Central memory CD8-positive, alpha-beta T cell (primary cell): ENCODE results near the gene AURKAIP1.

Experiments
- ATAC-seq: fragments of 150-1000 bp; cut with Tn5 transposase; replicated peaks from 2 replicates; pipeline ENCODE4 v1.10.0; 2022; ENCODE audit warnings: mild to moderate bottlenecking, moderate FRiP score, moderate number of reproducible peaks; ENCODE audit not compliant: poor library complexity, severe bottlenecking; ENCODE audit errors: extremely low read depth
- DNase-seq, 2 donors: peaks; one replicate each; pipeline ENCODE4 v3.0.0; 2021; ENCODE audit warnings: low spot score in 2 of 2
- H3K27ac Mint-ChIP-seq: one replicate; pipeline ENCODE4 v1.8.0; 2022; ENCODE audit warnings: low read depth, mild to moderate bottlenecking, moderate library complexity, mixed read lengths
- H3K27me3 Mint-ChIP-seq: one replicate; pipeline ENCODE4 v1.8.0; 2022; ENCODE audit warnings: mixed read lengths
- H3K36me3 Mint-ChIP-seq: one replicate; pipeline ENCODE4 v1.8.0; 2022; ENCODE audit warnings: mild to moderate bottlenecking, moderate library complexity, mixed read lengths; ENCODE audit not compliant: insufficient read depth
- H3K4me1 Mint-ChIP-seq: one replicate; pipeline ENCODE4 v1.8.0; 2022; ENCODE audit warnings: mixed read lengths
- H3K4me3 Mint-ChIP-seq: one replicate; pipeline ENCODE4 v1.8.0; 2022; ENCODE audit warnings: mild to moderate bottlenecking, moderate library complexity, mixed read lengths
- H3K9me3 Mint-ChIP-seq: one replicate; pipeline ENCODE4 v1.8.0; 2022; ENCODE audit warnings: mixed read lengths

AURKAIP1 gene

DNA sequence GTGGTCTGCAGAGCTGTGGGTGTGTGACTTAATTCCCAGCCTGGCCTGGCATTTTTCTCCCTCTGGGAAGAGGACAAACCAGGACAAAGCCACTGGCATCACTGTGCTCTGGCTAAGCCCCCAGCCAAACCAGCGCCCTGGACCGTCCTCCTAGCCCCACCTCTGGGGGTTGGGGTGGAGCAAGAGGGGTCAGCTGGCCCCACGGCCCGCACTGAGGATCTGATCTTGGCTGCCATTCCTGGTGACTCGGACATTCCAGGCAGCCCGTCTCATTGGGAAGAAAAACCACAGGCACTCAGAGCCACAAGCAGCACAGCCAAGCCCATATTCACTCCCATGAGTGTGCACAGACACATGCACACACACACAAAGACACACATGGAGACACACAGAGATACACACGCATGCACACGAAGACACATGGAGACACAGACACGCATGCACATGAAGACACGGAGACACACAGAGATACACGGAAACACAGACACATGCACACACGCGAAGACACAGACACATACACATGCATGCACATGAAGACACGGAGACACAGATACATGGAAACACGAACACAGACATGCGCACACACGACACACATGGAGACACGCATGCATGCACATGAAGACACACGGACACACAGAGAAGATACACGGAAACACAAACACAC is 14.4 kb downstream of the AURKAIP1 start:
- Mint-ChIP-seq H3K4me1 (peaks cover 10% of the 10 kb centered on the region), H3K9me3 (no peaks in the 10 kb centered on the region), H3K27me3 (peaks cover 37% of the 10 kb centered on the region), H3K4me3 (no peak overlapping the region), H3K27ac (no peak overlapping the region), H3K36me3 (no peaks in the 10 kb centered on the region)
- DNase-seq (no peak), ATAC-seq (no peak)

DNA sequence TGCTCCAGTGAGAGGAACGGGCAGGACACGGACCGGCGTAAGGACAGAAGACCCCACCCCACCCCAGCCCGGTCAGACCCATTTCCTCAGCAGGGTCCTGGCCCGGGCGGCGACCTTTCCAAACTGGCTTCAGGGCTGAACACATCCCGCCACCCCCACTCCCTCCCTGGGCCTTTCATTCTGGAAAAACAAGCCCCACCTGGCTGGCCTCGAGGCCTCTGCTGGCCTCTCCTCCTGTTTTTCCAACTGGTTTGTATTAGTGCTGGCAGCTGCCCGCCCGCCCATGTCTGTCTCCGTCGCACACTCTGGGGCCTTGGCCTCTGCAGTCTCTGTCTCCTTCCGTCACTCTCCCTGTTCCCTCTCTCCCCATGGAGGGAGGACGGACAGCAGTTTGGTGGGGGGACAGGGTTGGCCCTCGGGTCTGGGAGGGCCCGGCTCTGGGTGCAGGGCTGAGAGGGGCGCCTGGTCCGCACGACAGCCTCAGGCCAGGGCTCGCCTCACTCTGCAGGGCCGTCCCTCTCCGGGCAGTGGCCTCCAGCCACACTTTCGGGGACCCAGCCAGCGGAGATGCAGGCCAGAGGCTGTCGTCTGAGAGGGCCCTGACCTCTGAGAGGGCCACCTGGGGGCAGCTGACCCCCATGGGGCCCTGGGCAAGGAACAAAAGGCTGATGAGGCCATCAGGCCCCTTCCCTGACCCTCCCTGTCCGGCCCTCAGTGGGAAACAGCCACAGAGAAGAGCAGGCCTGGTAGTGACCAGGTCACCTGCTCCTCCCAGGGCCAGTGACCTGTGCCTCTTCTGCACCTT is 15.1 kb downstream of the AURKAIP1 start:
- peaks cover 10% of the 10 kb centered on the region for H3K4me1 Mint-ChIP-seq
- no peak overlapping the region for H3K27ac Mint-ChIP-seq
- no peak for ATAC-seq
- no peaks in the 10 kb centered on the region for H3K36me3 Mint-ChIP-seq
- no peak overlapping the region for H3K4me3 Mint-ChIP-seq
- H3K27me3 Mint-ChIP-seq, result peaks cover 37% of the 10 kb centered on the region
- no peak for DNase-seq
- no peaks in the 10 kb centered on the region for H3K9me3 Mint-ChIP-seq

DNA sequence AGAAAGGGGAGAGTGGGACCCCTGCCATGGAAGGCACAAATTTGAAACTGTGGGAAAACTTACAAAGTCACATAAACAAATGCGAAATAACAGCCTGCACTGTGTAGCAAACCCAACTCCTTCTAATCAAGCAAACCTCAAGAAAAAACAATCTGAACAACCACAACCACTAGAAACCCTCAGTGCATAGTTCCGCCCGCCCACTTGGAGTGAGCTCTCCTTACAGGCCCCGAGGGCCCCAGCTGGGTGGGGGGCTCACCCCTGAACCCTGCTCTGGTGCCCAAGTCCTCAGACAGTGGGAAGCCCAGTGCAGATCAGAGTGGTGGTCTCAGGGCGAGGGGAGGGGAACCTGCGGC is 15.7 kb downstream of the AURKAIP1 start:
- Mint-ChIP-seq H3K4me1 (peaks cover 10% of the 10 kb centered on the region), H3K9me3 (no peaks in the 10 kb centered on the region), H3K27me3 (peaks cover 37% of the 10 kb centered on the region), H3K4me3 (no peak overlapping the region), H3K27ac (no peak overlapping the region), H3K36me3 (no peaks in the 10 kb centered on the region)
- ATAC-seq (no peak), DNase-seq (no peak)

DNA sequence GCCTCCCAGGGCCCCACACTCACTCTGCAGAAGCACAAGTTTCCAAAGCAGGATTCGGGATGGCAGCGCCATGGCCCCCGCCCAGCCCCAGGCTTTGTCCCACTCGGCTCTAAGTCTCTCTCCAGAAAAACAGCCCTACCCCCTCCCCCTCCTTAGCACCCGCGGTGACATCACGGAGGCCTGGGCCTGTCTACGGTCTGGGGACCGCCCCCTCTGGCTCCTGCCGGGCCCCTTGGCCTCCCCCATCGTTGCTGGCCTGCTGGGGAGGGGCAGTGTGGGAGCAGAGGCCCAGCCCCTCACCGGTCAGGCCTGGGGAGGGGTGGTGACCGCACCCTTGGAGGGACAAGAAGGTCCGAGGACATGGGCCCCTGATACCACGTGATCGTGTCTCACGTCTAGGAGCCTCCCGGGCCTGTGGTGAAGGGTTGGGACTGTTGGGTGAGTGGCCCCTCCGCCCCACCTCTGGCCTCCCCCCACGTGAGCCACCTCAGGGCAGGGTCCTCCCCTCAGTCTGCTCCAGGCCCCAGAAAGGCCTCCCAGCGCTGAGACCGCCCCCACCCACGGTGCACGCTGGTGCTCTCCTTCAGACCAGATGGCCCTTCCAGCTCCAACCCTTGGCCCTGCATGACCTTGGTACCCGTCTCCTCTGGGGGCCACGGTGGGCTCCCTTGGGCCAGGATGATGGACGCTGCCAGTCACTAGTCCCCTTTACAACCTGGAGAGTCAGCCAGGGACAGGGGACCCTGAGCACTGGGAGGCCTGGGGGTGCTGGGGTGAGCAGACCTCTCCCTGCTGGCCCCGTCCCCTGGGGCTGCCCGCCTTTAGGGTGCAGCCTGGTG is 16.4 kb downstream of the AURKAIP1 start, which contains the start of gene MXRA8:
MXRA8 (minus strand) TSS at position 123 of the 839 bp plus-strand sequence; CDS start at position 72, 51 bp downstream.
- no peaks in the 10 kb centered on the region for H3K36me3 Mint-ChIP-seq
- H3K27ac Mint-ChIP-seq, result no peak within 1 kb of the TSS
- peaks cover 10% of the 10 kb centered on the region for H3K4me1 Mint-ChIP-seq
- ATAC-seq (no peak), DNase-seq (no peak)
- H3K27me3 Mint-ChIP-seq, result peaks cover 37% of the 10 kb centered on the region
- no peak within 1 kb of the TSS for H3K4me3 Mint-ChIP-seq
- no peaks in the 10 kb centered on the region for H3K9me3 Mint-ChIP-seq

DNA sequence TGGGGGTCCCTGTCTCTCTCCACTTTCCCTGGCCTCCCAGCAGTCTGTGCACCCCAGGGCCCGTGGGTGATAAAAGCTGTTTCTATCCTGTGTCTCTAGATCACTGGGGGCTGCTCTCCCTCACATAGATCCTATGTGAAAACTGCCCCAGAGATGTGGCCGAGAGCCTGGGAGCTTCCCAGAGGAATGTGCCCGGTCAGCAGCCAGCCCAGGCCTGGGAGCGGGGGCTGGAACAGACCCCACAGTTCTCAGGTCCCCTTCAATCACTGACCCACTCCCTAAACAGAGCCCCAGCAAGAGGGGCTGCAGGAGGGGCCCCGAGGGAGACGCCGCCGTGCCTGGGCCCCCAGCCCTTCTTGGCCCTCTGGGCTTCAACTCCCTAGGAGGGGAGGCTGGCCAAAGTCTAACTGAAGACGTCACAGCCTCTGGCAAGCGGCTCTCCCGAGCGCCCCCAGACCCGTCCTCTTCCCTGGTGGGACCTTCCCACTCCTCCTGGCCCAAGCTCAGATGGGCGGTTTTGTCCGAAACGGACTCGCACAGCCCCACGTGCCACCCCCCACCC is 17.1 kb downstream of the AURKAIP1 start:
- Mint-ChIP-seq H3K27ac (no peak overlapping the region), H3K36me3 (no peaks in the 10 kb centered on the region), H3K9me3 (no peaks in the 10 kb centered on the region), H3K4me3 (no peak overlapping the region), H3K4me1 (peaks cover 10% of the 10 kb centered on the region), H3K27me3 (peaks cover 39% of the 10 kb centered on the region)
- DNase-seq, result no peak
- ATAC-seq, result no peak

DNA sequence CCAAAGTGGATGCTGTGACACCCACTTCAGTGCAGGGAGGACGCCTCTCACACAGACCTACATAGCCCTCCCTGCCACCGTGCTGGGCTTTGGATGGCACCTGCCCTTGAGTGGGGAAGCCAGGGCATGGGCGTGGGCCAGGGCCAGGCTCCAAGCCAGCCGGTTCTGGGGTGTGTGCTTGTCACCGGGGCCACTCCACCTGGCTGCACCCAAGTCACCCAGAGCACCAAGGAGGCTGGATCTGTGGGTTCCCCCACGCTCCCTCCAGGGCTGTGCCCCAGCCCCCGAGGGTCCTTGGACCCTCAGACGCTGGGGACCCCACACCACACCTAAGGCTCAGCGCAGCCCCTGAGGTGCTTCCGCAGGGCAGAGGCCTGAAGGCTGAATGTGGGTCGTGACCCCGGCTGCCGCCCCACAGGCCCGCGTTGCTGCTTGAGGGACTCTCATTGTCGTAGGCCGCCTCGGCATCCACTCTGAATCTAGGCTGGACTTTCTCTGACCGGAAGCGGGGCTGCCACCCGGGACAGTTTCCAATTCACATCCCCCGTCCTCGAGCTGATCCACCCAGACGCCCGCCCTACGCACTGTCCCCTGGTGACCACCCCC is 18.1 kb downstream of the AURKAIP1 start:
- Mint-ChIP-seq H3K27me3 (peaks cover 50% of the 10 kb centered on the region), H3K4me1 (peaks cover 16% of the 10 kb centered on the region)

DNA sequence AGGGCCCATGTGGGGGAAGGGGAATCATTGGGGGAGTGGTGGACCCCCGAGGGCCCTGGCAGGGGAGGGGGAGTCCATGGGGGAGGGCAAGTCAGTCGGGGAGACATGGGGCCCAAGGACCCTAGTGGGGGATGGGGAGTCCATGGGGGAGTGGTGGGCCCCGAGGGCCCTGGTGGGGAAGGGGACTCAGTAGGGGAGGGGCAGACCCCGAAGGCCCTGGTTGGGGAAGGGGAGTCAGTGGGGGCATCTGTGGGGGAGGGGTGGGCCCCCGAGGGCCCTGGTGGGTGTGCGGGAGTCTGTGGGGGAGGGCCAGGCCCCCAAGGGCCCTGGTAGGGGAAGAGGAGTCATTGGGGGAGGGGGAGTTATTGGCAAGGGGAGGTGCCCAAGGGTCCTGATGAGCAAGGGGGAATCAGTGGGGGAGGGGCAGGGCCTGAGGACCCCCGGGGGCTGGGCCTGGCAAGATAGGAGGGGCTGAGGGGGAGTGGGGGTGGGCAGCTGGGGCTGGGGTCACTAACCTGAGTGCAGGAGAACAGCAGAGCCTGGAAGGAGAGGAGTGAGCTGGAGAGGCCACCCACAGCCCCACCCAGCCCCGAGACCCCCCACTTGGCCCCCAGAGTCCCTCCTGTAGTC is 18.7 kb downstream of the AURKAIP1 start:
- ATAC-seq (no peak), DNase-seq (no peak)
- Mint-ChIP-seq H3K4me1 (peaks cover 17% of the 10 kb centered on the region), H3K36me3 (peaks cover 2% of the 10 kb centered on the region), H3K4me3 (no peak overlapping the region), H3K27ac (no peak overlapping the region), H3K9me3 (no peaks in the 10 kb centered on the region), H3K27me3 (peaks cover 49% of the 10 kb centered on the region)

More for the DNA sequence above, 18.1 kb downstream of the AURKAIP1 start:
- DNase-seq (no peak), ATAC-seq (no peak)
- peaks cover 2% of the 10 kb centered on the region for H3K36me3 Mint-ChIP-seq
- no peak overlapping the region for H3K27ac Mint-ChIP-seq
- no peaks in the 10 kb centered on the region for H3K9me3 Mint-ChIP-seq
- H3K4me3 Mint-ChIP-seq, result no peak overlapping the region

DNA sequence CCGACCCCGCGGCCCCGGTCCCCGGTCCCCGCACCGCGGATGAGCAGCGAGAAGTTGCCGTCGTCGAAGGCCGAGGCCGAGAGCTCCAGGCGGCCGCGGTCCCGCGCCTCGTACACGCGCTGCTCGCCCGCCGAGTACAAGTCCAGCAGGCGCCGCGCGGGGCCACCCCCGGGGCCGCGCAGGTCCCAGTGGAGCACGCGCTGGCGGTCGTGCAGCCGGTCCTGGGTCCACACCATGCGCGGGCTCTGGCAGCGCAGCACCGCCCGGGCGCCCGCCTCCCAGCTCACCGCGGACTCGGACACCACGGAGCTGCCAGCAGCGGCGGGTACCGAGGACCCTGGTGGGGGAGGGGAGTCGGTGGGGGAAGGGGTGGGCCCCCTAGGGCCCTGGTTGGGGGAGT is 19.6 kb downstream of the AURKAIP1 start:
- Mint-ChIP-seq H3K27ac (no peak overlapping the region), H3K4me1 (peaks cover 12% of the 10 kb centered on the region), H3K36me3 (peaks cover 2% of the 10 kb centered on the region), H3K9me3 (no peaks in the 10 kb centered on the region), H3K4me3 (no peak overlapping the region), H3K27me3 (peaks cover 41% of the 10 kb centered on the region)
- no peak for DNase-seq
- no peak for ATAC-seq

DNA sequence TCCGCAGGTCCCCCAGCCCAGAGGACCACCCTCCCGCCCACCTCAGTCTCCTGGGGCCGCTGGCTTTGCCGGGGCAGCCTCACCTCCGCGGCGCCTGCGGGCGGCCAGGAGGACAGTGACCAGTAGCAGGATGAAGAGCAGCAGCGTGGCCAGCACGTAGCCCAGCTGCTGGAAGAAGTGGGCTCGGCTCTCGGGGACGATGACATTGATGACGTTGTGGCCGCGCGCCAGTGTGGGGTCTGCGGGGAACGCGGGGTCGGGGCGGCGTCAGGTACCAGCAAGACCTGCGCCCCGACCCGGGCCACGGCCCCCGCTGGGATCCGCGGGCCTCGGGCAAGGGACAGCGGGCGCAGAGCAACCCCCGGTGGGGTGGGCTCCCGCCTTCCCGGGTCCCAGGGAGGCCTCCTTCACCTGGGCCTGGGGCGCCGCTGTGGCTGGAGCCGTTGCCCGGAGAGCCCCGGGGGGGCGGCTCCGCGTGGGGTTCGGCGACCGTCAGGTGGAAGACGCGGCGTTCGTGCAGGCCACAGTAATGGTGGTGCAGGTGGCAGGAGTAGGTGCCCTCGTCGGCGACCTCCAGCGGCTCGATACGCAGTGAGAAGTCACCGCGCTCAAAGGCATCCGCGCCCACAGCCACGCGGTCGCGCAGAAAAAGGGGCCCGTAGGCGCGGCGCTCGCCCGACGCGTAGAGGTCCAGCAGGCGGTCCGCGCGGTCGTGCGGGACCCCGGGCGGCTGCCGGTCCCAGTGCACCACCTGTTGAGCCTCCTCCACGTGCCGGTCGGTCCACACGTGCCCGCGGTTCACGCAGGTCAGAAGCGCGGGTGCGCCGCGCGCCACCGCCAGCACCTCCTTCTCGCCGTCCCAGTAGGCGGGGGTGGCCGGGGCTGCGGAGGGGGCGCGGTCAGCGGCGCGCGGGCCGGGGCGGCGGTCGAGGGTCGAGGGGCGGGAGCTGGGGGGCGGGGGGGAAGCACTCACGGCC is 20.4 kb downstream of the AURKAIP1 start:
- Mint-ChIP-seq H3K36me3 (peaks cover 2% of the 10 kb centered on the region), H3K9me3 (no peaks in the 10 kb centered on the region), H3K4me1 (peaks cover 12% of the 10 kb centered on the region), H3K27ac (no peak overlapping the region), H3K4me3 (no peak overlapping the region), H3K27me3 (peaks cover 41% of the 10 kb centered on the region)
- DNase-seq (no peak), ATAC-seq (peak; percentile 37)

DNA sequence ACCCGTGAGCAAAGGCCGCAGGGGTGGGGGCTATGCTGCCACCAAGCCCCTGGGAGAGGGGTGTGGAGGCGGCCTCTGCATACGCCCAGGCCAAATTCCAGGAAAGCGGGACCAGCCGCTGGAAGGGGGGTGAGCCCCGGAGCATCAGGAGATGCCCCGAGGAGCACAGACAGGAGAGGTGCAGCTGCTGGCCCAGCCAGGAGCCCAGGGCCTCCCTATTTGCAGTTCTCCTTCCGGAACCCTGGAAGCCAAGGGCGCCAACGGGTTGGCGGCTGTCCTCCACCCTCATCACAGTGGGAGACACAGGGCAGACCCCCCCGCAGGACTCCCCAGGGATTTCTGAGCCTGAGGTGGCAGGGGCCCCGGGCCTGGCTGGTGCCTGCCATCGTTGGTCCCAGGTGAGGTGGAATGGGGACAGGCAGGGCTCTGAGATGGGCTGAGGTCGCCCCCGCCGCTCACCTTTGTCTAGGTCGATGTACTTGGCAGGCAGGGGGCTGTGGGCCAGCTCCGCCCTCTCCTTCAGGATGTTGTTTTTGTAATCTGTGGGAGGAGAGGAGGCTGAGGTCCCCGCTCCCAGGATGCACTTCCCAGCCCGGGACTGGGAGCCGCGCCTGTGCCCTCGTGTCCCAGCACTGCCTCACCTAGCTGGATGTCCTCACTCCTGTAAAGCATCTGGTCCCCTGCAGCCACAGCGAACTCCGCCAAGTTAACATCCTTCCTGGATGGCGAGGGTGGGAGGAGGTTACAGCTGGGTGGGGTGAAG is 21.4 kb downstream of the AURKAIP1 start:
- no peak for DNase-seq
- Mint-ChIP-seq H3K9me3 (no peaks in the 10 kb centered on the region), H3K4me1 (peaks cover 7% of the 10 kb centered on the region), H3K27me3 (peaks cover 31% of the 10 kb centered on the region), H3K36me3 (peaks cover 2% of the 10 kb centered on the region), H3K4me3 (no peak overlapping the region), H3K27ac (no peak overlapping the region)
- ATAC-seq, result no peak
